ENCODE measurements around the gene ETFBKMT. TPM values are rescaled to one million over a fixed set of nuclear protein-coding genes. Genes with fewer than 3 reads are reported as not detected.

The ETFBKMT gene
- total RNA-seq, 6 donors from 2014 or later: 2.1 to 7.3 (median 4.3) TPM

- H3K4me3 ChIP-seq: no peak overlapping the region
- 93 to 95% methylated on average over 15 to 18 of the region's 18 CpGs for WGBS, 2 donors
- no peaks in the 10 kb centered on the region for H3K36me3 ChIP-seq
- peaks cover 0 to 5% (median 4%) of the 10 kb centered on the region in 4 donors for H3K4me1 ChIP-seq
- ATAC-seq (ENCODE audit: low FRiP score in 2 of 2): no peak
- TF ChIP-seq POLR2A (IDR thresholded peaks at IDR 0.05) (no peak), EP300 (IDR thresholded peaks at IDR 0.05) (no peak), CTCF (IDR thresholded peaks at IDR 0.05) (no peak), POLR2AphosphoS5 (IDR thresholded peaks at IDR 0.05) (no peak)
- no peaks in the 10 kb centered on the region for H3K27me3 ChIP-seq
- no peak for DNase-seq
- no peaks in the 10 kb centered on the region for H3K9me3 ChIP-seq
- no peak overlapping the region for H3K27ac ChIP-seq
Observed at GRCh38 chr12:31651893-31652521, 7.5 kb upstream of the ETFBKMT start.

GRCh38 chr12:31655208-31655607 is 4.3 kb upstream of the ETFBKMT start:
- 72 to 77% methylated on average over 4 of the region's 4 CpGs for WGBS, 2 donors
- H3K4me1 ChIP-seq: peaks cover 0 to 10% (median 7%) of the 10 kb centered on the region in 4 donors
- no peak for ATAC-seq (ENCODE audit: low FRiP score in 2 of 2)

GRCh38 chr12:31655792-31656191 is 3.7 kb upstream of the ETFBKMT start:
- no peaks in the 10 kb centered on the region for H3K36me3 ChIP-seq
- ATAC-seq (ENCODE audit: low FRiP score in 2 of 2) (no peak), DNase-seq (no peak)
- H3K27ac ChIP-seq: no peak overlapping the region
- H3K27me3 ChIP-seq: no peaks in the 10 kb centered on the region
- no peak overlapping the region for H3K4me3 ChIP-seq
- 81 to 100% methylated on average over 1 of the region's 1 CpG for WGBS, 2 donors
- TF ChIP-seq POLR2A (IDR thresholded peaks at IDR 0.05): no peak
- TF ChIP-seq EP300 (IDR thresholded peaks at IDR 0.05): no peak
- no peak for TF ChIP-seq POLR2AphosphoS5 (IDR thresholded peaks at IDR 0.05)
- no peak for TF ChIP-seq CTCF (IDR thresholded peaks at IDR 0.05)
- H3K4me1 ChIP-seq: peaks cover 0 to 10% (median 7%) of the 10 kb centered on the region in 4 donors
- H3K9me3 ChIP-seq: no peaks in the 10 kb centered on the region

More at GRCh38 chr12:31655208-31655607, 4.3 kb upstream of the ETFBKMT start:
- no peak overlapping the region for H3K4me3 ChIP-seq
- no peaks in the 10 kb centered on the region for H3K36me3 ChIP-seq
- DNase-seq: no peak
- no peaks in the 10 kb centered on the region for H3K27me3 ChIP-seq
- TF ChIP-seq POLR2AphosphoS5 (IDR thresholded peaks at IDR 0.05) (no peak), CTCF (IDR thresholded peaks at IDR 0.05) (no peak), EP300 (IDR thresholded peaks at IDR 0.05) (no peak), POLR2A (IDR thresholded peaks at IDR 0.05) (no peak)
- no peak overlapping the region for H3K27ac ChIP-seq
- no peaks in the 10 kb centered on the region for H3K9me3 ChIP-seq

- no peaks in the 10 kb centered on the region for H3K27me3 ChIP-seq
- WGBS, 2 donors: 21 to 22% methylated on average over 11 of the region's 11 CpGs
- H3K36me3 ChIP-seq: peaks cover 0 to 9% (median 0%) of the 10 kb centered on the region in 4 donors
- H3K9me3 ChIP-seq: no peaks in the 10 kb centered on the region
- ATAC-seq (ENCODE audit: low FRiP score in 2 of 2) (peak in 1 of 2 donors; percentile 7), DNase-seq (no peak)
- H3K4me3 ChIP-seq: peak overlapping the region in 3 of 4 donors; percentile 56 to 64 (median 64)
- H3K27ac ChIP-seq: peak overlapping the region; percentile 92 to 95 (median 94)
- peaks cover 0 to 6% (median 4%) of the 10 kb centered on the region in 4 donors for H3K4me1 ChIP-seq
- TF ChIP-seq POLR2A (IDR thresholded peaks at IDR 0.05) (no peak), CTCF (IDR thresholded peaks at IDR 0.05) (no peak), POLR2AphosphoS5 (IDR thresholded peaks at IDR 0.05) (no peak), EP300 (IDR thresholded peaks at IDR 0.05) (no peak)
Observed at GRCh38 chr12:31658471-31659086, 909 bp upstream of the ETFBKMT start.
